ENCODE data around the gene MYL5. TPM values are rescaled to one million over a fixed set of nuclear protein-coding genes. Genes with fewer than 3 reads are reported as not detected.
A peak's percentile ranks its signal among the peaks of the same experiment; 100 is the strongest.

Gene MYL5
- total RNA-seq, 2 experiments from 2014 or later: 17.8 to 19.0 TPM

DNA sequence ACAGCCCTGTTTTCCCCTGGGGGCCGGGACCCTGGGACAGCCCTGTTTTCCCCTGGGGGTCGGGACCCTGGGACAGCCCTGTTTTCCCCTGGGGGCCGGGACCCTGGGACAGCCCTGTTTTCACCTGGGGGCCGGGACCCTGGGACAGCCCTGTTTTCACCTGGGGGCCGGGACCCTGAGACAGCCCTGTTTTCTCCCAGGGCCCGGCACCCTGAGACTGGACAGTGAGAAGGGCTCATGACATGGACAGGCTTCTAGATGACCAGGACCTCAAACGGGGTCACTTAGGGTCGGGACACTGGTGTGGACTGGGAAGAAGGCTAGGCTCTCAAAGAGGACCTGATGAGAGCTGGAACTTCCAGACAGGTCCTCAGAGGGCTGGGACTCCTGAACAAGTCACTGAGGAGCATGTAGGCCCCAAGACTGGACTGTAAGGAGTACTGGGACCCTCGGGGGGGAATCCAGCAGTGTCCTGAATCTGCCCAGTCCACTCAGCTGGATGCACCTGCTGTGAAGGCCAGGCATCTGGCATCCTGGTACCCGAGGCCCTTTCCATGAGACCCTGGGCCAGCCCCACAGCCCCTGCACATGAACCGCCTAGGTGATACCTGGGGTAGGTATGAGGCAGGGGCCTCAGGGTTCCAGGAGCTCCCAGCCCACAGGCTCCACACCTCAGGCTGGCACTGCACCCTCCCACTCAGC, 33.7 kb downstream of the MYL5 start:
- POLR2A ChIA-PET: no interaction called here

GRCh38 chr4:708631-708933, 34.2 kb downstream of the MYL5 start:
- Mint-ChIP-seq H3K27me3 (no peaks in the 10 kb centered on the region), H3K4me1 (peaks cover 15% of the 10 kb centered on the region), H3K27ac (peak overlapping the region; percentile 36), H3K36me3 (ENCODE audit: low read depth) (peaks cover 8% of the 10 kb centered on the region), H3K9me3 (no peaks in the 10 kb centered on the region), H3K4me3 (no peak overlapping the region)
- ChIA-PET POLR2A (no interaction called here), CTCF (no interaction called here)
- DNase-seq: no peak

More for the DNA sequence above, 33.7 kb downstream of the MYL5 start:
- H3K27me3 Mint-ChIP-seq: no peaks in the 10 kb centered on the region
- H3K4me3 Mint-ChIP-seq: no peak overlapping the region
- H3K9me3 Mint-ChIP-seq: no peaks in the 10 kb centered on the region
- CTCF ChIA-PET: no interaction called here
- DNase-seq: no peak
- H3K27ac Mint-ChIP-seq: no peak overlapping the region
- peaks cover 8% of the 10 kb centered on the region for H3K36me3 Mint-ChIP-seq (ENCODE audit: low read depth)
- H3K4me1 Mint-ChIP-seq: peaks cover 15% of the 10 kb centered on the region

GRCh38 chr4:709348-709747, 35.0 kb downstream of the MYL5 start:
- Mint-ChIP-seq H3K27me3 (no peaks in the 10 kb centered on the region), H3K9me3 (no peaks in the 10 kb centered on the region), H3K27ac (no peak overlapping the region), H3K4me3 (no peak overlapping the region), H3K36me3 (ENCODE audit: low read depth) (peaks cover 8% of the 10 kb centered on the region), H3K4me1 (peaks cover 15% of the 10 kb centered on the region)
- ChIA-PET POLR2A (no interaction called here), CTCF (no interaction called here)
- no peak for DNase-seq

- no peak overlapping the region for H3K4me3 Mint-ChIP-seq
- no peaks in the 10 kb centered on the region for H3K27me3 Mint-ChIP-seq
- no peak overlapping the region for H3K27ac Mint-ChIP-seq
- ChIA-PET POLR2A (interaction anchor here (0.5 kb wide), 1 partner anchor 937 kb away, joined by 7 read pairs; no protein-coding TSS in a partner anchor), CTCF (no interaction called here)
- H3K4me1 Mint-ChIP-seq: peaks cover 15% of the 10 kb centered on the region
- peaks cover 11% of the 10 kb centered on the region for H3K36me3 Mint-ChIP-seq (ENCODE audit: low read depth)
- H3K9me3 Mint-ChIP-seq: no peaks in the 10 kb centered on the region
- no peak for DNase-seq
Measured at GRCh38 chr4:710116-710515, 35.8 kb downstream of the MYL5 start.

DNA sequence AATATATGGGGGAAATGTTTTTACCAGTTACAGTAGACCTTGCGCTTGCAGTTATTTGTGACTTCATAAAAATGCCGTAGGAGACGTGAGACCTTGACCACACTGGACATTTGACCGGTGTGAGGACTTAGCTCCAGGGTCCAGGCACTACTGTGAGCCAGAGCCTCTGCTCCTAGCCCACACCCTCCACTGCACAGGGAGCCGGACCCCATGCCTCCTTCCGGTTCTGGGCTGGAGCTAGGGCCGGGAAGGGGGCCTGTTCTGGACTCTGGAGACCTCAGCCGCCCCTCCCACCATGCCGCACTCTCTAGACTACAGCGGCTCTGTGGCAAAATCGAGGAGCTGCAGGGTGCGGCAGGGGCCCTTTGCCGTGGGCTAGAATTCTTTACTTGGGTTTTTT, 36.6 kb downstream of the MYL5 start:
- H3K4me1 Mint-ChIP-seq: peaks cover 11% of the 10 kb centered on the region

GRCh38 chr4:712093-712492, 37.8 kb downstream of the MYL5 start:
- POLR2A ChIA-PET: no interaction called here
- Mint-ChIP-seq H3K36me3 (ENCODE audit: low read depth) (peaks cover 11% of the 10 kb centered on the region), H3K4me3 (no peak overlapping the region), H3K27me3 (no peaks in the 10 kb centered on the region), H3K27ac (no peak overlapping the region), H3K9me3 (no peaks in the 10 kb centered on the region), H3K4me1 (peaks cover 14% of the 10 kb centered on the region)
- DNase-seq: no peak
- CTCF ChIA-PET: no interaction called here

More for the DNA sequence above, 36.6 kb downstream of the MYL5 start:
- ChIA-PET POLR2A (no interaction called here), CTCF (no interaction called here)
- Mint-ChIP-seq H3K27ac (no peak overlapping the region), H3K36me3 (ENCODE audit: low read depth) (peaks cover 11% of the 10 kb centered on the region), H3K4me3 (no peak overlapping the region), H3K9me3 (no peaks in the 10 kb centered on the region), H3K27me3 (no peaks in the 10 kb centered on the region)
- DNase-seq: no peak

GRCh38 chr4:712916-713632, 38.7 kb downstream of the MYL5 start:
- H3K4me1 Mint-ChIP-seq: peaks cover 18% of the 10 kb centered on the region
- H3K27ac Mint-ChIP-seq: no peak overlapping the region
- POLR2A ChIA-PET: no interaction called here
- DNase-seq: no peak
- no peaks in the 10 kb centered on the region for H3K9me3 Mint-ChIP-seq
- H3K36me3 Mint-ChIP-seq (ENCODE audit: low read depth): peaks cover 13% of the 10 kb centered on the region
- CTCF ChIA-PET: interaction anchor here (0.6 kb wide), 1 partner anchor 39 kb away, joined by 3 read pairs; the partner anchor contains the start of gene ATP5ME
- H3K4me3 Mint-ChIP-seq: no peak overlapping the region
- no peaks in the 10 kb centered on the region for H3K27me3 Mint-ChIP-seq

GRCh38 chr4:714087-714486, 39.7 kb downstream of the MYL5 start:
- no peak overlapping the region for H3K4me3 Mint-ChIP-seq
- peaks cover 9% of the 10 kb centered on the region for H3K36me3 Mint-ChIP-seq (ENCODE audit: low read depth)
- DNase-seq: no peak
- ChIA-PET CTCF (no interaction called here), POLR2A (no interaction called here)
- H3K4me1 Mint-ChIP-seq: peaks cover 14% of the 10 kb centered on the region
- H3K9me3 Mint-ChIP-seq: no peaks in the 10 kb centered on the region
- H3K27me3 Mint-ChIP-seq: no peaks in the 10 kb centered on the region
- H3K27ac Mint-ChIP-seq: no peak overlapping the region

DNA sequence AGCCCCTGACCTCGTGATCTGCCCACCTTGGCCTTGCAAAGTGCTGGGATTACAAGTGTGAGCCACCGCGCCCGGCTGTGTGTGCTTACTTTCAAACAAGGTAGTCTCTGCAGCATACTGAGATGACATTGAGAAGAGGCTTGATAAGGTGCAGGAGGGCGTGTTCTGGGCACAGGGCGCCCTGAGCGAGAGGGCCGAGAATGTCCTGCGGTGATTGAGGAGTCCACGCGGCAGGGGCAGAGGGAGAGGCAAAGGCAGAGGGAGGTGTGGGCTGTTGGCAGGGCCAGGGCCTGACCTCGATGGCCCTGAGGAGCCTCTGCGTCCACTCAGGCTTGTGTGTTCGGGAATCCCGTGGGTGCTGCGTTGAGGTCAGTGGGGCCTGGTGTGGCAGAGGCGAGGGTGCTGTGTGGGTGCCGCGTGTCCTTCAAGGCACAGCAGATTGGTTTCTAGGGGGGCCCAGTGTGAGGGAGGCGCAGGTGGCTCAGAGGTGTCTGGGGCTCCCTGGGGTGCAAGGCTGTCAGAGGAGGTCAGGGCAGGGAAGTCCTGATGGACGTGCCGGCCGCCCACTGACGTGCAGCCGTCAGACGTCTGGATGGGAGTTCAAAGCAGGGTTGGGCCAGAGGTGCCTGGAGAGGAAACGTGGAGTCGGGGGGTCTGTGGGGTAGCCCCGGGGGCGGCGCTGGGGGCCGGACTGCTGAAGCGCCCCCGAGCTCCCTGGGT, 43.4 kb downstream of the MYL5 start:
- no peak overlapping the region for H3K4me3 Mint-ChIP-seq
- ChIA-PET CTCF (no interaction called here), POLR2A (no interaction called here)
- DNase-seq: no peak
- H3K4me1 Mint-ChIP-seq: peaks cover 8% of the 10 kb centered on the region
- no peaks in the 10 kb centered on the region for H3K9me3 Mint-ChIP-seq
- H3K36me3 Mint-ChIP-seq (ENCODE audit: low read depth): peaks cover 31% of the 10 kb centered on the region
- H3K27me3 Mint-ChIP-seq: no peaks in the 10 kb centered on the region
- H3K27ac Mint-ChIP-seq: no peak overlapping the region

- ChIA-PET POLR2A (no interaction called here), CTCF (interaction anchor here (1.4 kb wide), 1 partner anchor 27 kb away, joined by 4 read pairs; no protein-coding TSS in a partner anchor)
- Mint-ChIP-seq H3K9me3 (no peaks in the 10 kb centered on the region), H3K4me3 (no peak overlapping the region), H3K36me3 (ENCODE audit: low read depth) (peaks cover 38% of the 10 kb centered on the region), H3K27me3 (no peaks in the 10 kb centered on the region), H3K27ac (no peak overlapping the region), H3K4me1 (peaks cover 8% of the 10 kb centered on the region)
- no peak for DNase-seq
Measured at GRCh38 chr4:718460-718859, 44.1 kb downstream of the MYL5 start.

DNA sequence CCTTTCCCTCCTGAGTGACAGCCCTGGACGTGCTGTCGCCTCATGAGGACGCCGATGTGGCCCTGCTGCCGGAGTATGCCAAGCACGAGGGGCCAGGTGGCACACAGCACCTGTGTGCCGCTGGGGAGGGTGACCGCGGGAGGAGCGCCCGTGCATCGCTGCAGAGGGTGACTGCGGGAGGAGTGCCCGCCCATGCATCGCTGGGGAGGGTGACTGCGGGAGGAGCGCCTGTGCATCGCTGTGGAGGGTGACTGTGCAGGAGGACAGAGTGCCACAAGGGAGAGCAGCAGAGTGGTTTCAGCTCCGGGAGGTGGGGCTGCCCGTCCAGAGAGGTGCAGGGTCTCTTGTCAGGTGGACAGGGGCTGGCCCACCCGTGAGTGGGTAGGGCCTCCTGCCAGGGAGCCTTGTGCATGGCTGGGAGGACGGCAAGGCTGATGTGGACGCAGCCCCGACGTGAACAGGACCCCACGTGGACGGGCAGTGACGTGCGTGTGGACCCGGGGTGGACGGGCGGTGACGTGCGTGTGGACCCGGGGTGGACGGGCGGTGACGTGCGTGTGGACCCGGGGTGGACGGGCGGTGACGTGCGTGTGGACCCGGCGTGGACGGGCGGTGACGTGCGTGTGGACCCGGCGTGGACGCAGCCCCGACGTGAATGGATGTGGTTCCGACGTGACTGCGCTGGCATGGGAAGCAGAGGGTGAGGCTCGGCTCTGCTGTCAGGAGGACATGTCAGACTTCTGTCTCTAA, 45.9 kb downstream of the MYL5 start:
- no peak for DNase-seq
- POLR2A ChIA-PET: no interaction called here
- Mint-ChIP-seq H3K9me3 (no peaks in the 10 kb centered on the region), H3K27ac (no peak overlapping the region), H3K36me3 (ENCODE audit: low read depth) (peaks cover 39% of the 10 kb centered on the region), H3K27me3 (no peaks in the 10 kb centered on the region), H3K4me3 (no peak overlapping the region), H3K4me1 (peaks cover 8% of the 10 kb centered on the region)
- CTCF ChIA-PET: interaction anchor here (1.4 kb wide), 1 partner anchor 28 kb away, joined by 4 read pairs; no protein-coding TSS in a partner anchor

GRCh38 chr4:721261-722168, 47.2 kb downstream of the MYL5 start:
- H3K27ac Mint-ChIP-seq: peak overlapping the region; percentile 64
- no peaks in the 10 kb centered on the region for H3K27me3 Mint-ChIP-seq
- ChIA-PET CTCF (interaction anchor here (0.6 kb wide), 2 partner anchors 36 to 55 kb away, joined by 3 to 5 read pairs; no protein-coding TSS in a partner anchor), POLR2A (no interaction called here)
- DNase-seq: no peak
- H3K4me3 Mint-ChIP-seq: no peak overlapping the region
- H3K36me3 Mint-ChIP-seq (ENCODE audit: low read depth): peaks cover 39% of the 10 kb centered on the region
- H3K4me1 Mint-ChIP-seq: peaks cover 8% of the 10 kb centered on the region
- no peaks in the 10 kb centered on the region for H3K9me3 Mint-ChIP-seq
